Stomach (tissue), 9 donors: ENCODE measurements around the gene FTO. TPM values are rescaled to one million over a fixed set of nuclear protein-coding genes. Genes with fewer than 3 reads are reported as not detected.

Experiments used
- DNase-seq, 2 donors: peaks; one replicate each; pipeline versions ENCODE4 v3.0.0 to v3.0.0-alpha.2; 2013 to 2019
- H3K27ac ChIP-seq, 5 donors: fragments of 200-600 bp in 4 of 5; sonication (generic) in 4 of 5; one replicate each; pipeline ENCODE4 v1.5.1; 2013 to 2019; ENCODE audit warnings: mild to moderate bottlenecking in 1 of 5, moderate library complexity in 1 of 5
- H3K27me3 ChIP-seq, 3 donors: fragments of 200-600 bp; sonication (generic); one replicate each; pipeline ENCODE4 v1.5.1; 2017 to 2019; ENCODE audit warnings: mixed run types in 1 of 3
- H3K36me3 ChIP-seq, 4 donors: fragments of 200-600 bp; sonication (generic); 1 replicate in 3 of 4; 2 replicates in 1 of 4; pipeline ENCODE4 v1.5.1; 2016 to 2019
- H3K4me1 ChIP-seq, 4 donors: fragments of 200-600 bp; sonication (generic); one replicate each; pipeline ENCODE4 v1.5.1; 2016 to 2019
- H3K4me3 ChIP-seq, 4 donors: fragments of 200-600 bp; sonication (generic) in 3 of 4; one replicate each; pipeline ENCODE4 v1.5.1; 2016 to 2019; ENCODE audit warnings: mild to moderate bottlenecking in 1 of 4
- H3K9me3 ChIP-seq, 4 donors: fragments of 200-600 bp; sonication (generic); one replicate each; pipeline ENCODE4 v1.5.1; 2016 to 2019
- CTCF ChIP-seq, 7 experiments: fragments of 450-650 bp in 4 of 7; fragments of 200-600 bp in 3 of 7; sonication (generic) in 3 of 7; IDR thresholded peaks; one replicate each; pipeline ENCODE4 v1.5.1; 2016 to 2019; ENCODE audit warnings: antibody characterized with exemption in 7 of 7, control low read depth in 2 of 7, mild to moderate bottlenecking in 1 of 7
- EP300 ChIP-seq: sonication (generic); formaldehyde crosslinking; IDR thresholded peaks from one replicate; pipeline ENCODE4 v1.6.1; 2017; ENCODE audit warnings: antibody characterized with exemption
- POLR2A ChIP-seq, 4 donors: fragments of 450-650 bp; IDR thresholded peaks; one replicate each; pipeline ENCODE4 v1.6.1; 2016; ENCODE audit warnings: antibody characterized with exemption in 4 of 4, control low read depth in 2 of 4, mild to moderate bottlenecking in 1 of 4, moderate library complexity in 1 of 4
- POLR2AphosphoS5 ChIP-seq, 3 donors: sonication (generic); formaldehyde crosslinking; IDR thresholded peaks; one replicate each; pipeline ENCODE4 v1.6.1; 2016; ENCODE audit warnings: antibody characterized with exemption in 3 of 3
- WGBS, 5 donors: extraction: QIAGEN DNeasy Blood & Tissue Kit in 3 of 5; methylation state at CpG; one replicate each; pipeline versions ENCODE4 v1.1.5 to v1.1.7; 2013 to 2018; 5-methylcytosine and 5-hydroxymethylcytosine counted together
- intact Hi-C: fragments of 100-400 bp; cut with DNase I; formaldehyde crosslinking; loops from one replicate; pipeline ENCODE4 v1.15.1; 2023; ENCODE audit warnings: low total_unique reads
- polyA plus RNA-seq, 3 donors: library from polyadenylated mRNA; stranded (reverse); fragments of 200-250 nt; gene quantifications; one replicate each; pipeline ENCODE4 v1.2.3, GENCODE V29; 2013
- total RNA-seq, 5 donors: library from RNA; depleted of rRNA; stranded (reverse); fragments of >200 nt; gene quantifications; one replicate each; pipeline versions ENCODE4 v1.1.0 to v1.2.3, GENCODE V29; 2014 to 2016
- donor health status: healthy with polysubstance abuse.
- donor health status: Bipolar disorder and iron deficiency.
- donor health status: healthy.

The FTO gene
- total and polyA plus RNA-seq, 8 donors, result 9.3 to 88.7 (median 24.6) TPM

- Histone ChIP-seq H3K36me3 (peaks cover 0 to 15% (median 12%) of the 10 kb centered on the region in 4 donors), H3K9me3 (no peaks in the 10 kb centered on the region), H3K4me3 (no peak overlapping the region), H3K4me1 (no peaks in the 10 kb centered on the region), H3K27ac (no peak overlapping the region), H3K27me3 (no peaks in the 10 kb centered on the region)
- TF ChIP-seq POLR2AphosphoS5 (IDR thresholded peaks at IDR 0.05) (no peak), EP300 (no peak), POLR2A (IDR thresholded peaks at IDR 0.05) (no peak), CTCF (IDR thresholded peaks at IDR 0.05) (no peak)
- no peak for DNase-seq
- WGBS, 5 donors, result 84 to 92% (median 88%) methylated on average over 3 of the region's 3 CpGs
- intact Hi-C loops, result no loop called here
Measured at GRCh38 chr16:53686710-53687109, 17.2 kb upstream of the FTO start.

- H3K4me1 ChIP-seq, result no peaks in the 10 kb centered on the region
- WGBS, 5 donors, result 95 to 98% (median 96%) methylated on average over 3 of the region's 3 CpGs
- H3K9me3 ChIP-seq, result no peaks in the 10 kb centered on the region
- H3K27ac ChIP-seq, result no peak overlapping the region
- no peak for TF ChIP-seq POLR2AphosphoS5 (IDR thresholded peaks at IDR 0.05)
- no peak for TF ChIP-seq CTCF (IDR thresholded peaks at IDR 0.05)
- no peak for TF ChIP-seq POLR2A (IDR thresholded peaks at IDR 0.05)
- no peak for TF ChIP-seq EP300
- peaks cover 0 to 18% (median 15%) of the 10 kb centered on the region in 4 donors for H3K36me3 ChIP-seq
- no peak for DNase-seq
- H3K27me3 ChIP-seq, result no peaks in the 10 kb centered on the region
- no peak overlapping the region for H3K4me3 ChIP-seq
- intact Hi-C loops, result no loop called here
Measured at GRCh38 chr16:53689636-53690035, 14.3 kb upstream of the FTO start.

GRCh38 chr16:53690771-53691170 lies 13.2 kb upstream of the FTO start:
- no peak for DNase-seq
- WGBS, 5 donors, result 83 to 96% (median 92%) methylated on average over 2 of the region's 2 CpGs
- H3K27ac ChIP-seq, result no peak overlapping the region
- H3K27me3 ChIP-seq, result no peaks in the 10 kb centered on the region
- H3K4me3 ChIP-seq, result no peak overlapping the region
- intact Hi-C loops, result no loop called here
- peaks cover 0 to 17% (median 9%) of the 10 kb centered on the region in 4 donors for H3K36me3 ChIP-seq
- TF ChIP-seq EP300, result no peak
- TF ChIP-seq CTCF (IDR thresholded peaks at IDR 0.05), result no peak
- no peak for TF ChIP-seq POLR2A (IDR thresholded peaks at IDR 0.05)
- no peak for TF ChIP-seq POLR2AphosphoS5 (IDR thresholded peaks at IDR 0.05)
- no peaks in the 10 kb centered on the region for H3K9me3 ChIP-seq
- H3K4me1 ChIP-seq, result no peaks in the 10 kb centered on the region

GRCh38 chr16:53692146-53692545 lies 11.8 kb upstream of the FTO start:
- intact Hi-C loops, result no loop called here
- 86 to 97% (median 91%) methylated on average over 5 of the region's 5 CpGs for WGBS, 5 donors
- no peak overlapping the region for H3K4me3 ChIP-seq
- H3K4me1 ChIP-seq, result no peaks in the 10 kb centered on the region
- no peak overlapping the region for H3K27ac ChIP-seq
- no peaks in the 10 kb centered on the region for H3K27me3 ChIP-seq
- H3K9me3 ChIP-seq, result no peaks in the 10 kb centered on the region
- no peak for DNase-seq
- TF ChIP-seq EP300 (no peak), CTCF (IDR thresholded peaks at IDR 0.05) (no peak), POLR2A (IDR thresholded peaks at IDR 0.05) (no peak), POLR2AphosphoS5 (IDR thresholded peaks at IDR 0.05) (no peak)
- peaks cover 0 to 16% (median 3%) of the 10 kb centered on the region in 4 donors for H3K36me3 ChIP-seq
